H1 (cell line): ENCODE results near the gene TRIM65. TPM values are rescaled to one million over a fixed set of nuclear protein-coding genes. Genes with fewer than 3 reads are reported as not detected.

Experiments
- EZH2 ChIP-seq: fragments of 200-600 bp; sonication (generic); IDR thresholded peaks from 2 replicates; pipeline ENCODE4 v1.7.1; 2012; ENCODE audit warnings: low read depth, mild to moderate bottlenecking, moderate library complexity, low read length, inconsistent platforms; ENCODE audit not compliant: severe bottlenecking
- RXRA ChIP-seq: IDR thresholded peaks from 2 replicates; pipeline ENCODE4 v1.6.1; 2011; ENCODE audit warnings: low read depth, mild to moderate bottlenecking, low read length, moderate library complexity; ENCODE audit not compliant: insufficient read depth
- TEAD4 ChIP-seq: IDR thresholded peaks from 2 replicates; pipeline ENCODE4 v1.6.1; 2012; ENCODE audit warnings: low read depth, low read length, inconsistent platforms, mixed read lengths
- polyA plus RNA-seq, 7 experiments: library from polyadenylated mRNA; depleted of rRNA in 3 of 7; stranded (reverse) in 5 of 7; unstranded in 2 of 7; fragments of >200 nt in 5 of 7; fragments of 200-250 nt in 2 of 7; gene quantifications; 1 replicate in 5 of 7; 2 replicates in 1 of 7; 4 replicates in 1 of 7; pipeline versions ENCODE4 v1.2.1 to v1.2.3, GENCODE V29; 2011 to 2013; ENCODE audit warnings: missing spikeins in 2 of 7, mixed read lengths in 2 of 7
- total RNA-seq: library from RNA; stranded (reverse); fragmentation: NEBNext Ultra II Directional; extraction: Animal tissue kit (Norgen Biotek cat#: 25700); gene quantifications from 2 replicates; pipeline ENCODE4 v1.2.1, GENCODE V29; 2021

The TRIM65 gene
- total and polyA plus RNA-seq, 2 of the 8 experiments (the other 6 are each of a cell fraction or from before 2014, with no cell fraction given), result 21.2 to 48.6 TPM

DNA sequence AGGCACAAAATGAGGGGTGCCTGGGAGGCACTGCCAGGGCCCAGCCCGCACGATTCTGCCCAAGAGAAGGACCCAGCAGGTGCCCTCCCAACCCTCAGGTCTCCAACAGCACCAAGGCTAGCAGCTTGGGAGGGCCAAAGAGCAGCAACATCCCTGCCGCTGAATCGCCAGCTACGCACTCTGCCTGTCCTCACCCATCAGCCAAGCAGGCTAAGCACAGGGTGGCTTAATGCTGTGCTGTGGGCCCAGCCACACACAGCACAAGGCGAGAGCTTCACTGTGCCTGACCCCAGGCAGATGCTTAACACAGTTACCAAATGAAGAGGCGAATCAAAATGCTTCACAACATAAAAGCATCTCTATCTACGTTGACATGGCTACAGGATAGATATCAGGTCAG is 18.5 kb upstream of the TRIM65 start (continued):
- TF ChIP-seq TEAD4 (no peak), RXRA (no peak), EZH2 (no peak)
